NCI-H2081 treated with DMSO at 0.1 percent for 48 hours (cell line): ENCODE measurements around the gene IFIT1B.

Experiments used
- DNase-seq: peaks from one replicate; lab custom pipeline; 2025; lab: John Stamatoyannopoulos, UW

Gene IFIT1B

DNA sequence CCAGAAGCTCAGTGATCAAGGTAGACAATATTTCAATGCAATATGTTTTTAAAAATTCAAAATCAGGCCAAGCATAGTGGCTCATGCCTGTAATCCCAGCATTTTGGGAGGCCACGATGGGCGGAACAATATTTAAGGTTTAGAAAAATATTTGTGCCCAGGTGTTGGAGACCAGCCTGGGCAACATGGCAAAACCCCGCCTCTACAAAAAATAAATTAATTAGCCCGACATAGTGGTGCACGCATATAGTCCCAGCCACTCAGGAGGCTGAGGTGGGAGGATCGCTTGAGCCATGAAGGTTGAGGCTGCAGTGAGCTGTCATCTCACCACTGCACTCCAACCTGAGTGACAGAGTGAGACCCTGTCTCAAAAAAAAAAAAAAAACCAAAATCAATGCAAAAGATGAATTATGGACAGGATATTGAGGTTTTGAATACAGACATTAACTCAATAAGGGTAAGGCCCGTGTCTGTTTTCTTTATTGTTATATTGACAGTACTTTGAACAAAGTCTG lies 35.6 kb downstream of the IFIT1B start:
- DNase-seq, result no peak

DNA sequence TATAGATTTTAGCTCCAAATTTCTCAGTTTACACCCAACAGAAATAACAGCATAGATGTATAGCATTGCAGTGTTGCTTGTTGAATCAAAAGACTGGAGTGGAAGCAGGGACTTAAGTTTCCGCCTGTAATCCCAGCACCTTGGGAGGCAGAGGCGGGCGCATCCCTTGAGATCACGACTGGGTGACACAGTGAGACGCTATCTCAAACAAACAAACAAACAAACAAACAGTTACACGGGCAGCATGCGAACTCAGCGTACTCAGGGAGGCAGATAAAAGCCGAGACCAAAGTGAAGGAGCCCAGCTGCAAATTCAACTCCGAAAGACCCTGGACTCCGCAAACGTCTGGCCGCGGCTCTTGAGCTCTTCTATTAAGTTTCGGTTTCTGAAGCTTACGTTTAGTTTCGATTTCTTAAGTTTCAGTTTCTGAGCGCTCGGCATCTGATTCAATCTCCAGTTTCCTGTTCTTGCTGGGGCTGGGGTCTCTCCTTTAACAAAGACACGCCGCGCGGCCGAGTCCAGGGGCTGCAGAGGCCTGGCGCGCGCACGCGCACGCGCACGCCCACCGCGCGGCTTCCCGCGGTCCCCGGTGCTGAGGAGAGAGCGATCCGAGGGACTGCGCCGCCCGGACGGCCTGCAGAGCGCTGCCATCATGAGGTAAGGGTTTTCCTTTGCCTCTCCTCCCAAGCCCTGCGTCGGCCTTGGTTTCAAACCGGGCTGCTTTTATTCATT lies 36.5 kb downstream of the IFIT1B start, which contains the start of gene IFIT5:
Gene IFIT5 (plus strand): TSS at position 423 of the 733 bp plus-strand sequence. CDS start 231 bp downstream, at position 654.
- no peak for DNase-seq

DNA sequence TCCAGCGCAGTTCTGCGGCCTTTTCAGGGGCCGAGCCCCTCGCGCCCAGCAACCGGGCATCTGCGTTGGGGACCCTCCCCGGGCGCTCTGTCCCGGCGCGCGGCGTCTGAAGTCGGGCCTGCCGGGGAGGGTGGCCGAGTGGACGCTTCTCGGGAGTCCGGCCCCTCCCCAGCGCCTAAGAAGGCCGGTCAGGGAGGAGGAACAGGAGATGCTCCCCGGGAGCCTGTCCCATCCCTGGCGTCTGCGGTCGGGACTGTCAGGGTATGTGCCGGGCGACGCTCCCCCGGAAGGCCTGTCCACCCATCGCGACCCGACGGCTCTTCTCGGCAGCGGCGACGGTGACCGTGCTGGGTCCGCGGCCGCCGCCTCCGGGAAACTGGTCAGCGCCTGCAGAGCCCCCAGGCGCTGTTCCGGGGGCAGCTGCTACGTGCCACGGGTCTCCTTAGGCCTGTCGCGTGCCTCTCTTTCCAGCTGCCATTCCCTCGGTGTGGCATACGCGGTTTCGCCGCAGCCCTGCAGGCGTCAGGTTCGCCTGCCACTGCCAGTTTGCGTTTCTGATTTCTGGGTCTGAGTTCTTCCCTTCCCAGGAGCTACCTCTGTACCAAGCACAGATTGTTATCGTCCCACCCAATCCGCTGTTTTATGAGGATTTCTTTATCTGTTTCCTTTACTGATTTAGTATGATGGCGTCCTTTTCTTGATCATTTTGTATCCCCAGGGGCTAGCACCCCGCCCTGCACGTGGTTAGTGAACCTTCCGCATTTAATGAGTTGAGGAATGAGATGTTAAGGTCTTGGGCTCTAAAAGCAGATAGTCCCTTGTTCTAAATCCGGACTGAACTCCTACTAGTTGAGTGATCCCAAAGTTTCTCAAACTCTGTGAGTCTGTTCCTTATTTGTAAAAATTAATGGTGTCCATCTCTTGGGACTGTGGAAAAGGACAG lies 37.3 kb downstream of the IFIT1B start:
- DNase-seq, result no peak

DNA sequence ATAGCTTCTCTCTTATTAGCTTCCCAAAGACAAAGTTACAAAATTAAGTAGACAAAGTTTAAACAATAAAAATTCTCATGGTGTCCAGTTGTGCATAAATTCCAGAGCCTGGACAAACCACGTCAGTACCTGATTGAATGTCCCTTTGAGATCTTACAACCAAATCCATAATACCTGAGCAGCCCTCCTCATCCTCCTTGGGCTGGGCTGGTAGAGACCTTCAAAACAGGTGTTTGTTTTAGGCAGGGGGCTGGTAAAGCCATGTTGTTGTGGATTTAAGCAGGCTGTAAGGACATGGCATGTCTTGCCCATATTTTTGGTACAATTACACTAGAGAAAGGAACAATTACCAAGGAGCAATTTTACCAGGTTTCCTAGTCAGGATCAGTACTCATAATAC lies 38.6 kb downstream of the IFIT1B start:
- DNase-seq, result no peak

DNA sequence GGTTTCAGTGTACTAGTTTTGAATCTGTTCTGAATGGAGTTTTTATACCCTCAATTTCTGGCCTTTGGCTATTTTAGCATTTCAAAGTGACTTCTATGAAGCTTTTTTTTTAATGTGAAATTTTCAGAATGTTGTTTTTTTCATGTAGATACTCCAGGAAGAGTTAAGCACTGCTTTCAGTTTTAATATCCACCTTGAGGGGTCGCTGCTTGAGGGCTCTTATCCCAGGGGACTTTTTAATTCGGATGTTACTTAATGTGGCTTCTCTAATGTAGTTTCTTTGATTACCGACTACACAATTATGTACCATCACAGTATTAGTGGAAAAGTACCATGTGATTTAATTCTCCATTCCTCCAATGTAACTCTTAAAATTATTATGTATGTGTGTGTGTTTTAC lies 41.7 kb downstream of the IFIT1B start:
- no peak for DNase-seq

DNA sequence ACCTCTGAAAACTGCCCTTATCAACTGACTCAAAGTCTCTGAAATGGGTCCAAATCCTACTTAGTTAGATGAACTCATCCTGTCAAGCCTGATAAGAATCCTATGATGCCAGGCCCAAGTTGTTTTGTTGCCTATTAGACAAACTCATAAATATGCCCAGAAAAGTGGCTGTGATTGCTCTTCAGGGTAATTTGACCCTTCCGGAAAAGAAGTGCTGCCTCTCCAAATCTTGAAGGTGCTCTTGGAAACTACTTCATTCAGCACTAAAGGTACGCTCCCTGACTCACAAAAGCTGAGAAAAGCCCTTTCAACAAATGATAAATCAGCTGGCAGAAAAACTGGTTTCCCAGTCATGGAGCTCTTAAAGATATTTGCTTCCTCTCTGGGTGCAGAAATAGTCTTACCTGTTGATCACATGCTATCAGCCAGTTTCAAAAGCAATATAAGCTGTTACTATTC lies 43.2 kb downstream of the IFIT1B start:
- no peak for DNase-seq

DNA sequence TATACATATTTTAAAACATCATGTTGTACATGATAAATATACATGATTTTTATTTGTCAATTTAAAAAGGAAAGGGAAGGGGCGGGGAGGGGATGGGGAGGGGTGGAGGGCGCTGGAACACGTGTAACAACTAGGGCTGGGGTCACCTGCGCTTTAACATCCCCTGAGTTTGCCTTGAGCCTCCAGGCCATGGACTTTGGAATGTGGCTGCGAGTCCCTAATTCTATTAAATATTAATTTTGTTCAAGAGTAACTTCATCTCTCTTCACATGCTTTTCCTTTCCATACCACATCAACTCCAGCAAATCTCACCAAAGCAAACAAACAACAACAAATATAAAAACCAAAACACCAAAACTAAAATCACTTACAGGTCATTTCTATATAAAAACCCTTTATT lies 47.1 kb downstream of the IFIT1B start:
- DNase-seq, result no peak

DNA sequence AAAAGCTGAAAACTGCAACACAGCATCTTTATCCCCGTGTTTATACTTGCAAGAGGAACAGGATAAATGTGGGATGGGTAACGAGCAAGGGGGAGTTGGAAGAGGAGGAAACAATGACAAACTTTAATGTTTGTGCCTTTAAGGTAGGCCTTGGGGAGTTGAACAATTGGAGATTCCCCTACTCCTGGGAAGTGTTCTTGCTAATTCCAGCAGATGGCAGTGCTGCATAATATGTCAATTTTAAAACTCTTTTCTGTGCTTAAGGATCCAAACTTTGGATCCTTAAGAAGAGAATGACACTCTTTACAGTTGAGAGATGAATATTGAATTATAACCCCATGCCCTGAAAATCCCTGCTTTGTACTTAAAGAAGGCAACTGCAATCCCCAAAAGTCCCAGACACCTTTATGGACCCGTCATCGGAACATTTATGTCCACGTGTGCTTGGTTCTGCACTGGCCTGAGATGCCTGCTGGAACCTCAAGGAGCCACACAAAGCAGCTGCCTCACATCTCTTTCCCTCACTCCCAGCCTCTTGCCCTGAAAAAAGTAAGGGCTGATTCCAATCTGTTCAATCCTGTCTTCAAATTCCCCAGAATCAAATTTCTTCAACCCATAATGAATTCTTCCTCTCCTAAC lies 48.5 kb downstream of the IFIT1B start:
- no peak for DNase-seq

DNA sequence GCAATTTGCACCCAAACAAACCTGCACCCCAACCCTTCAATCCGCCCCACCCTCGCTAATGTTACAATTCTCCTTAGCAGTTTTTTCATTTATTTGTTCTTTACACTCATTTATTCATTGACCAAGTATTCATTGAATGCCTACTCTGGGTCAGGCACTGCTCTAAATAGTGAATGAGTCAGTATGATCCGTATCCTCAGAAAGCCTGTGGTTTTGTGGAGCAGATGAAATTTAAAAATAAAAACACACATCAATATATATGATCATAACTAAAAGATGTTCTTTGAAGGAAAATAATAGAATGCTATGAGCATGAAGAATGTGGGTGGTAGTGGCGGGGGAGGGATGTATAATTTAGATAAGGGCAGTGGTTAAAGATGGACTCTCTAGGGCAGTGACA lies 49.8 kb downstream of the IFIT1B start:
- no peak for DNase-seq

DNA sequence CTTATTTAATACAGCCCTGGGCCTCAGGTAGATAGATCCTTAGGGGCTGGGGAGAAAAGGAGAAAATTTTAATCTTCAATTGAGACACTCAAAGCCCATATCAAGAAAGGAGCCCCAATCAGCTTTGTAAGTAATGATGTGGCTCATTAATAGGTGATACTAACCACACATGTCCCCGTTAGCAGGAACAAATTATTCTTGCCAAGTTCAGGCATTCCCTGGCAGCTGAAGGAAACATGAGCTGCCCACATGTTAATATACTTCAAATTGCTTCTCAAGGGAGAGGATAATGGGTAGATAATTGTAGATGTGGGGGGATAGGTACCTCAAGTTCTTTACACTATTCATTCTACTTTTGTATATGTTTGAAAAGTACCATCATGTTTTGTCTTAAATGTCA lies 51.0 kb downstream of the IFIT1B start:
- DNase-seq, result no peak

DNA sequence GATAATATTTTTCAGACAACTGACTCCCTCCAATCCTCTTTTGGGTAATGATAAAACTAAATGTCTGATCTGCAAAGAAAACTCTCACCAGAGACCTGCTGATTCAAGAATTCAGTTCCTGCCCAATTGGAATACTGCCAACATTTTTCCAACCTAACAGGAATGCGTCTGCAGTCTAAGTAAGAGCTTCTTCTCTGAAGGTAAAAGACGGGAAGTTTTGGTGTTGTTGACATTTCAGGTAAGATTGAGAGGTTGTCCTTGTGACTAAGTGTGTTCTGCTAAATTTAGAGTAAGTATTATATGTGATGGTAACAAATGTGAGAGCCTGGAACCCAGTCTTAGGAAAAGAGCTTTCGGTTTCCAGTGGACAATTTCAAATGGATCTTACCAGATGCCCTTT lies 54.1 kb downstream of the IFIT1B start:
- DNase-seq, result no peak
